Hippocampal formation (tissue), 2 donors: Measurements from ENCODE around the gene THAP11.
"Not testable (repeated sequence)": the region's sequence is repeated elsewhere in the genome, so short reads cannot be mapped to it uniquely, and the experiment has no call there.

ENCODE experiments used
- DNase-seq, 2 donors: peaks; one replicate each; lab custom pipeline; 2025; lab: John Stamatoyannopoulos, UW

Gene THAP11

GRCh38 chr16:67862623-67863583 is 20.8 kb downstream of the THAP11 start:
- no peak for DNase-seq

GRCh38 chr16:67864044-67864443 is 21.9 kb downstream of the THAP11 start:
- DNase-seq: not testable (repeated sequence)

- no peak for DNase-seq
These were observed 22.5 kb downstream of the THAP11 start for GRCh38 chr16:67864594-67864993.

- DNase-seq: no peak
These were observed 23.2 kb downstream of the THAP11 start for GRCh38 chr16:67865318-67865717.

GRCh38 chr16:67868290-67868689 is 26.2 kb downstream of the THAP11 start:
- no peak for DNase-seq

GRCh38 chr16:67869653-67870052 is 27.5 kb downstream of the THAP11 start:
- DNase-seq: no peak

- no peak for DNase-seq
These were observed 29.1 kb downstream of the THAP11 start for GRCh38 chr16:67871256-67871655.

- DNase-seq: no peak
These were observed 30.1 kb downstream of the THAP11 start for GRCh38 chr16:67872131-67872630.

- DNase-seq: peak; percentile 45 to 73
These were observed 30.7 kb downstream of the THAP11 start, which contains the start of gene EDC4 for GRCh38 chr16:67872631-67873434. TSS of gene EDC4 (plus strand) at chr16:67873052. CDS start at chr16:67873262, 210 bp downstream.

GRCh38 chr16:67873435-67874370 is 31.6 kb downstream of the THAP11 start:
- no peak for DNase-seq

GRCh38 chr16:67874372-67874771 is 32.3 kb downstream of the THAP11 start:
- DNase-seq: no peak

- DNase-seq: no peak
These were observed 34.9 kb downstream of the THAP11 start for GRCh38 chr16:67877064-67877463.

- DNase-seq: no peak
These were observed 36.1 kb downstream of the THAP11 start for GRCh38 chr16:67878232-67878631.

GRCh38 chr16:67878846-67879245 is 36.7 kb downstream of the THAP11 start:
- no peak for DNase-seq

- DNase-seq: no peak
These were observed 37.3 kb downstream of the THAP11 start for GRCh38 chr16:67879462-67879861.

GRCh38 chr16:67879936-67880335 is 37.8 kb downstream of the THAP11 start:
- no peak for DNase-seq

- DNase-seq: no peak
These were observed 38.5 kb downstream of the THAP11 start for GRCh38 chr16:67880584-67880983.

GRCh38 chr16:67881621-67882161 is 39.6 kb downstream of the THAP11 start:
- DNase-seq: peak; percentile 31 to 61

- peak; percentile 80 to 82 for DNase-seq
These were observed 40.4 kb downstream of the THAP11 start for GRCh38 chr16:67882374-67883145.
